Right kidney (tissue), 9 donors: ENCODE measurements around the gene TIPRL.
"Not testable (repeated sequence)": the region's sequence is repeated elsewhere in the genome, so short reads cannot be mapped to it uniquely, and the experiment has no call there.

Source experiments
- DNase-seq: peaks from one replicate; pipeline ENCODE4 v3.0.0-alpha.2; 2016
- long read RNA-seq, 8 donors: transcript quantifications; one replicate each; lab custom pipeline, GENCODE V29; 2026

Gene TIPRL
- long read RNA-seq, donor 1, transcript TIPRL-202 (7 exons, 3,032 nt) = major isoform, 33 of 68 reads
- long read RNA-seq, donor 1, partial matches to known transcripts = 34 of 68 reads
- long read RNA-seq, donor 1, other reads (novel, unspliced or antisense) = 0 of 68 reads
- long read RNA-seq, donor 2, transcript TIPRL-202 (7 exons, 3,032 nt) = major isoform, 16 of 37 reads
- long read RNA-seq, donor 2, partial matches to known transcripts = 21 of 37 reads
- long read RNA-seq, donor 2, other reads (novel, unspliced or antisense) = 0 of 37 reads
- long read RNA-seq, donor 3, transcript TIPRL-202 (7 exons, 3,032 nt) = major isoform, 9 of 15 reads
- long read RNA-seq, donor 3, partial matches to known transcripts = 6 of 15 reads
- long read RNA-seq, donor 3, other reads (novel, unspliced or antisense) = 0 of 15 reads
- long read RNA-seq, donor 4, transcript TIPRL-202 (7 exons, 3,032 nt) = major isoform, 20 of 20 reads
- long read RNA-seq, donor 4, partial matches to known transcripts = 0 of 20 reads
- long read RNA-seq, donor 4, other reads (novel, unspliced or antisense) = 0 of 20 reads
- long read RNA-seq, donor 5, transcript TIPRL-202 (7 exons, 3,032 nt) = major isoform, 18 of 18 reads
- long read RNA-seq, donor 5, partial matches to known transcripts = 0 of 18 reads
- long read RNA-seq, donor 5, other reads (novel, unspliced or antisense) = 0 of 18 reads
- long read RNA-seq, donor 6, transcript TIPRL-202 (7 exons, 3,032 nt) = major isoform, 16 of 23 reads
- long read RNA-seq, donor 6, partial matches to known transcripts = 7 of 23 reads
- long read RNA-seq, donor 6, other reads (novel, unspliced or antisense) = 0 of 23 reads
- long read RNA-seq, donor 7, transcript TIPRL-202 (7 exons, 3,032 nt) = major isoform, 29 of 41 reads
- long read RNA-seq, donor 7, partial matches to known transcripts = 12 of 41 reads
- long read RNA-seq, donor 7, other reads (novel, unspliced or antisense) = 0 of 41 reads
- long read RNA-seq, donor 8, transcript TIPRL-202 (7 exons, 3,032 nt) = major isoform, 23 of 29 reads
- long read RNA-seq, donor 8, partial matches to known transcripts = 6 of 29 reads
- long read RNA-seq, donor 8, other reads (novel, unspliced or antisense) = 0 of 29 reads

DNA sequence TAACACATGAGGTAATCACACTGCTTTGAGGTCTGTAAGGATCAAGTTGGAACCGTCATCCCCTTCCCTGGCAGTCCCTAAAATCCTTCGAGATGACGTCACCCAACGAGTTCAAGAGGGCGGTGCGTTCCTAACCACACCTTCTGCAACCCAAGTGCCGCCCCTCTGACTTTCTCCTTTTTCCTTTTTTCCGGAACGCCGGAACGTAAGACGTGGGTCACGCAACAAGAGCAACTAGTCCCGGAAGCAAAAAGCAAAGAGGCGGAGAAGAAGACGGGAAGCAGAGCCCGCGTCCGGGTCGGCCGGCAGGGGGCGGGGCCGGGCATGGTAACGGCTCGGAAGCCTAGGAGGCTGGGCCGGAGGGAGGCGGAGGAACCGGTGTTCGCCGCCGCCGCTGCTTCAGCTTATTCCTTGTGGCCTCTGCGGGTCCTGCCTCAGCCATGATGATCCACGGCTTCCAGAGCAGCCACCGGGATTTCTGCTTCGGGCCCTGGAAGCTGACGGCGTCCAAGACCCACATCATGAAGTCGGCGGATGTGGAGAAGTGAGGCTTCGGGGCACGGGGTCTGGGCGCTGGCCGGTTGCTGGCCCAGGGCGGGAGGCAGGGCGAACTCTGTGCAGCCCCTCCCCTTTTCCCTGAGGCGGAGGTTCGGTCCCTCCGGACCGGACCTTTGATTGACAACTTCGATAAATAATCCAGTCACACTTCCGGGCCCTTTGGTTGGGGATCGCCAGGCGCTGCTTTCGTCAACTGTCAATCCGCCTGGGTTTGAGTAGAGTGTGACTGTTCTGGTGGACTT, at the start of gene TIPRL:
TSS of gene TIPRL (plus strand) at position 325 of the 800 bp plus-strand sequence. CDS start at position 441, 116 bp downstream.
- peak; percentile 96 for DNase-seq

DNA sequence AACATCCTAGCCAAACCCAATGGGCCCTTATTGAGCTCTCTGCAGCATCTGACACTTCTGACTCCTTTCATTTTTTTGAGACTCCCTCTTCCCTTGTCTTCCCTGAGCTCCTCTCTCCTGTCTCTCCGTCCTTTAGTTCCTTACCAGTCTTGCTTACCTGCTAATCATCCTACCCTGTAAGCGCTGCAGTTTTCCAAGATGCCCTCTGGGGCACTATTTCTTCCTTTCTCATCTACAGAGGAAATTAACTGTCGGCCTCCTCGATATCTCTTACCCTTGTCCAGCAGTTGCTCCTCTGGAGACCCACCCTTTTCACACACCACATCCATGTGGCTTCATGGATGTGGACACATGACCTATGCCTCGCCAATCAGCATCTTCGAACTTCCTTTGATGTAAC, 48.8 kb upstream of the TIPRL start:
- no peak for DNase-seq

DNA sequence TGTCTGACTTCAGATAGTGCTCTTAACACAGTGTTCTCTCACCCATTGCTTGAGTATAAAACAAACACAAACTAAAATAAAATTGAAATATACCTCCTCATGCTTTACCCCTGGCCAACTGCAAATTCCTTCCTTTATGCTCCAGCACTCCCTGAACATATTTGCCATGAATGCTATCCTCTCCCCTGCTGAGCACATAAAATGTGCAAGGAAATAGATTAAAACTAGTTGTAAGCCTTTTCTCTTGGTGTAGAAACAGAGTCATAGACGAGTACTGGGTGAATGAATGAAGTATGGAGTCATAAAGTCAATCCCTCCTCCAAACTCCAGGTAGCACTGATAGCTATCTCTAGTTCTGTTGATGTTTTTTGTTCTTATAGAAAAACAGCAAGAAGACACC, 44.6 kb upstream of the TIPRL start:
- DNase-seq = no peak

GRCh38 chr1:168134642-168135041, 44.1 kb upstream of the TIPRL start:
- DNase-seq = peak; percentile 43

DNA sequence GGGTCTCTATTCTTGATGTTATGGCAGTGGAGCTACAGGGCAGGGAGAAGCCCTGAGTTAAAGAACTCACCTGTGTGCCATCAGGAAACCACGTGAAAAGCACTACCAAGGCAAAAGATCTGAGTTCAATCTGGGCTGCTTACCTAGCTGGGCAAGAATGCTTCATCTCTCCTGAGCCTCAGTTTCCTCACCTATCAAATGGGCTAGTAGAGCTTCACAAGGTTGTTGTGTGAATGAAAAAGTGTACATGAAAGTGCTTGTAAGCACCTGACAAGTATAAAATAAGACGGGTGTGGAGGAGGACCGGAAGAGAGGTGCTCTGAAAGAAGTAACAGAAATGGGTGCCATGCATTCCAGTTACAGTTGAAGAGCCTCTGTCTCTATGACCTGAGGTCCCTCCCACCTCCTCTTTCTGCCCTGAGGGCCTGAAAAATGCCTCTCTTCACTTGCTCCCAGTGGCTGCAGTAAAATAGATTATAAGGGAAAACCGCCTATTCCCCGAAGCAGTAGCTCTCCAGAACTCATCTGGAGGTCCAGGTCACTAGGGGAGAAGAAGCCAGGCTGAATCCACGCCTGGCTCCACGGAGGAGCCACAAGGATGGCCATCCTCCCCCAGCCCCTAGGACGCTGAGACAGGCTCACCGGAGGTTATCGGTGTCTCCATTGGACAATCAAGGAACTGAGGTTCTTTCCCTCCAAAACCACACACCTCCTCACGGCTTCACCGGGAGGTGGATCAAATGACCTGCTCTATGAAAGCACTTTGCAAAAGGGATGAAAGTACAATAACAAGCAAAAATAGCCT, 43.4 kb upstream of the TIPRL start:
- peak; percentile 9 for DNase-seq

DNA sequence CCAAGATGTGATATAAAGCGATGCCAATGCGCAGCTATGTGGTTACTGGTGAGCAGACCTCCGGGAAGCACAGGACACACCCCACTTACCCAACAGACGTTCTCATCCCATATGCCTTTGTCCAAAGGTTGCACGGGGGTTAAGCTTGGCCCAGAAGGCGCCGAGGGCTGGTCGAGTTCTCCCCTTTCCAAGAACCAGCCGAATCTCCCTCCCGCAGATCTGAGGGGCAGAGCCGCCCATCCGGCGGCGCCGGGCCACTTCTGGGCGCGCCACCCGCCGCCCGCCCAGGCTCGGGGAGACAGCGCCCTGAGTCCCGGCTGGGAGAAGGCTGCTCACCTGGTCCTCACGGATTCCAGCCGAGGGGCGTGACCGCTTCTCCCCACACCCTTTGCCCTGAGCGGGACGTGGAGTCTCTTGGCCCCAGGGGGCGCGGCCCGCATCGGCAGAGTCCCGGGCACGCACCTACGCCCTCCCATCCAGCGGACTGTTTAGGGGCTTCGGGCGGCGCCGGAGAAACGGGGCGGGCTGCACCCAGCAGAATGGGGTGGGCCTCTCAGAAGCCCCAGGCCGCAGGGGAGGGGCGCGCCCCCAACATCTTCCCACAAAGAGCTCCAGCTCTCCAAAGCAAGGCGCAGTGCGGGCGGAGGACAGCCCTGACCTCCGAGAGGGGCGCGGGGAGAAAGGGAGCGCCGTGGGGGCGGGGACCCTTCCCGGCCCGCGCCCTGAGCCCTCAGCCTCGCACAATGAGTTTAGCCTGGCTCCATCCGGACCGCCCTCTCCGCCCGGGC, 42.6 kb upstream of the TIPRL start:
- peak; percentile 85 for DNase-seq

- peak; percentile 83 for DNase-seq
These were observed 41.9 kb upstream of the TIPRL start, which contains the start of gene GPR161 for GRCh38 chr1:168136709-168137514. Gene GPR161 (minus strand): TSS chr1:168136930. CDS start chr1:168104850, 32,080 bp downstream.

DNA sequence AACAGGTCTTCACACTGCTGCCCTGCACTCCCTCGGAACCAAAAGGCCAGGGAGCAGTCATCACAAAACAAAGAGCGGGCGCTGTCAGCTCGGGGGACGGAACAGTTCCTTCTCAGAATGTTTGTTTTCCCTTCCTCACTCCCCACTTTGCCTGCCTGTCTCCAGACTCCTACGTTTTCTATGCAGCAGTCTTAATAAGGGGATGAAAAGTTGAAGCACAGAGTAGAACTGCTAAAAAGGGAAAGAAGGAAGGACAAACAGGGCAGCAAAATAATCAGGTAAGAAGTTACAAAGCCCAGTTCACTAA, 41.3 kb upstream of the TIPRL start:
- no peak for DNase-seq

DNA sequence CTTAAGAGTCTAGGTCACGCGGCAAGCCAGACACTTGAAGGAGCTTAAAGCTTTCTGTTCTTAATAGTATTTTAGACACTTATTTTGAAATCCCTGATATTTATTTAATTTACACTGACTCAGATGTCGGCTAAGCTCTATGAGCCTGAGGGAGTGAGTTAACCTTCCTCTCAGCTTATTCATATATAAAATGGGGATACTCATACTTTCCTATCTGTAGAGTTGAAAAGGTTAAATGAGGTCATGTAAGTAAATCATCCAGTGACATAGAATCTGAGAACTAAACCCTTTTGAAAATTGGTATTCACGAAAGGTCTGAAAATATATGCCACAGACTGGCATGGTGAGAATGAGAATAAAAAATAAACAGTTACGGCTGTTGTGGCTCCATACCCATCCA, 40.6 kb upstream of the TIPRL start:
- DNase-seq = no peak

DNA sequence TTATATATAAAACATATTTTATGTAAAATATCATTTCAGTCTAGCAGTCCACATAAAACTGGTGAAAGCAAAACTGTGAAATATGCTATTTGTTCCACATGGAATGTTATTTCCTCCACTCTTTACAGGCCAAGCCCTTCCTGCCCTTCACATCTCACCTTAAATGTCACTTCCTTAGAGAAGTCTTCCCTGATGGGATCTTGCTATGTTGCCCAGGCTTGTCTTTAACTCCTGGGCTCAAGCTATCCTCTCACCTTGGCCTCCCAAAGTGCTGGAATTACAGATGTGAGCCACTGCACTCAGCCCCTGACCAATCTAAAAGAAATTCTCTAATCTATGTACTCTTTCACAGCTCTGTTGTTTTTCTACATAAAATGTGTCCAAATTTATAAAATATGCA, 39.7 kb upstream of the TIPRL start:
- no peak for DNase-seq

DNA sequence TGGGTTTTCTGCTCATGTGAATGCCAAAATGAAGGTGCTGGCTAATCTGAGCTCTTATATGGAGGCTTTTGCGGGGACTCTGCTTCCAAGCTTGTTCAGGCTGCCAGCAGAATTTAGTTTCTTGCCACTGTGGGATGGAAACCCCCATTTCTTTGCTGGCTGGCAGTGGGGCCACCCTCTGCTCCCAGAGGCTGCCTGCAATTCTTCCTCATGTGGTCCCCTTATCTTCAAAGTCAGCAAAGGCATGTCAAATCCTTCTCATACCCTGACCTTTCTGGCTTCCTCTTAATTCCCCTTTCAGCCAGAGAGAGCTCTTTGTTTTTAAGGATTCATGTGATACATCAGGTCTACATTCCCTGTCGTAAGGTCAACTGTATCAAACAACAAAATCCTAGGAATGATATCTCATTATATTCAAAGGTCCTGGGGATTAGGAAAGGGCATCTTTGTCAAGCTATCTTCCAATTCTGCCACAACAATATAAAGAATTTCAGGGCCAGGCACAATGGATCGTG, 36.8 kb upstream of the TIPRL start:
- no peak for DNase-seq

GRCh38 chr1:168145184-168146159, 33.3 kb upstream of the TIPRL start:
- DNase-seq = peak; percentile 53

DNA sequence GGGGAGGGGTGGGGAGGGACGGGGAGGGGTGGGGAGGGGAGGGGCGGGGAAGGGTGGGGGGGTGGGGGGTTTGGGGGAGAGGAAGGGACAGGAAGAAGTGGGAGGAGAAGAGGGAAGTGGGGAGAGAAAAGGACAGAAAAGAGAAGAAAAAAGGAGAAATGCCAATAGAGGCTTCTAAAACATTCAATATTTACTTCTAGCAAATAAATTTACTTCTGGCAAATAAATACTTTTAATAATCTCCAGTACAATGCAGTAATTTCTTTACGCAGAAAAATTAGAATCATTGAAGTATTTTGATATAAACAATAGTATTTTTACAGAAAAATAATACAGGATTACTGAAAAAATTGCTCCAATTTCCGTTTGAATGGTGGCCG, 32.6 kb upstream of the TIPRL start:
- DNase-seq = no peak

GRCh38 chr1:168146626-168147025, 32.1 kb upstream of the TIPRL start:
- no peak for DNase-seq

DNA sequence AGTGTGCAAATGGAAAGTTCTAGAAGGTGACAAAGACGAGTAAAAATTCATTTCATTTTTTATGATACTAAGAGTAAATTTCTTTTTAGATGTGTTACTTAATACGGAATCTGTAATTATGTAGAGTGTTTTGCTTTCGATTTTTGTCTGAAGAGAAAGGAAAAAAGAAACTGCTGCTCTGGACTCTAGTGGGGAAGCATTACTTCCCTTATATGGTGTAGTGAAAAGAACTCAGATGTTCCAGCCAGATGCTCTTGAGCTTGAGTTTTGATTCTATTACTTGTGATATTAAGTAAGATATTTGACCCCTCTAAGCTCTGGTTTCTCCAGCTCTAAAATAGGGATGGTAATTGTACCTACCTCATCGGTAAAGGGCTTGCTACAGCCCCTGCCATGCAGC, 29.8 kb upstream of the TIPRL start:
- no peak for DNase-seq

GRCh38 chr1:168150283-168150682, 28.5 kb upstream of the TIPRL start:
- DNase-seq = no peak

DNA sequence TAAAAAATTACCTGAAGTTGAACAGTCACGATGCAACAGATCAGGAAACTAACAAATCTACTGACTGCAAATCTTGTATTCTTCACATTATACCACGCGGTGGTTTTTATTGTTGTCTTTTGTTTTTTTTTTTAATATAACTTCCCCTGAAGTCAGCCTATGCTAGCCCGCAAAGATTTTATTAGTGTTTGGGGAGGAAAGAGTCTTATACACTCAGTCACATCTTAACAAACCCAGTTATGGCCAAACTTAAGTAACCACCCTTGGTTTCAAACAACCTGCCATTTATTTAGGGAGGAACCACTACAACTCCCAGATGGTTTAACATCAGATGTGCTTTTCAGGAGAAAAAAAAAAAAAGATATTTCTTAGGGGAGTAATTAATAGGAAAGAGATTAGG, 26.8 kb upstream of the TIPRL start:
- DNase-seq = no peak

GRCh38 chr1:168154707-168155106, 24.1 kb upstream of the TIPRL start:
- not testable (repeated sequence) for DNase-seq
